Body of pancreas (tissue), 4 donors: Measurements from ENCODE around the gene SGTA. TPM values are rescaled to one million over a fixed set of nuclear protein-coding genes. Genes with fewer than 3 reads are reported as not detected.

ENCODE experiments used
- ATAC-seq: fragments of 150-250 bp; one replicate; pipeline ENCODE4 v1.9.1; 2016
- DNase-seq, 4 donors: peaks; one replicate each; pipeline ENCODE4 v3.0.0-alpha.2; 2019
- H3K27ac ChIP-seq, 4 donors: fragments of 200-600 bp; sonication (generic); 1 replicate in 3 of 4; 2 replicates in 1 of 4; pipeline versions ENCODE4 v1.5.1 to v1.6.1; 2016 to 2019; ENCODE audit warnings: mild to moderate bottlenecking in 1 of 4, mixed read lengths in 1 of 4, moderate library complexity in 1 of 4
- H3K27me3 ChIP-seq, 2 donors: fragments of 200-600 bp; sonication (generic); one replicate each; pipeline ENCODE4 v1.6.0; 2016; ENCODE audit warnings: mild to moderate bottlenecking in 1 of 2
- H3K36me3 ChIP-seq, 2 donors: fragments of 200-600 bp; sonication (generic); replicated peaks in 1 of 2; 2 replicates each; pipeline ENCODE4 v1.5.1; 2016; ENCODE audit warnings: low read depth in 2 of 2; ENCODE audit not compliant: insufficient read depth in 1 of 2
- H3K4me1 ChIP-seq: fragments of 200-600 bp; sonication (generic); one replicate; pipeline ENCODE4 v1.6.0; 2016
- H3K4me3 ChIP-seq, 2 donors: fragments of 200-600 bp; sonication (generic); 1 replicate in 1 of 2; 2 replicates in 1 of 2; pipeline ENCODE4 v1.5.1; 2016 to 2019
- H3K9me3 ChIP-seq, 3 donors: fragments of 200-600 bp; sonication (generic); 1 replicate in 2 of 3; 2 replicates in 1 of 3; pipeline ENCODE4 v1.5.1; 2016
- CTCF ChIP-seq, 7 experiments: fragments of 450-650 bp in 4 of 7; fragments of 200-600 bp in 3 of 7; sonication (generic) in 3 of 7; IDR thresholded peaks; one replicate each; pipeline ENCODE4 v1.5.1; 2016 to 2019; ENCODE audit warnings: antibody characterized with exemption in 7 of 7
- POLR2A ChIP-seq, 3 donors: fragments of 450-650 bp; IDR thresholded peaks; one replicate each; pipeline ENCODE4 v1.6.1; 2016; ENCODE audit warnings: antibody characterized with exemption in 3 of 3, mild to moderate bottlenecking in 2 of 3
- WGBS, 2 donors: methylation state at CpG; one replicate each; pipeline ENCODE4 v1.1.5; 2017; 5-methylcytosine and 5-hydroxymethylcytosine counted together
- intact Hi-C: fragments of 100-400 bp; cut with DNase I; formaldehyde crosslinking; loops from one replicate; pipeline ENCODE4 v1.15.1; 2023
- total RNA-seq, 2 donors: library from RNA; depleted of rRNA; stranded (reverse); fragments of >200 nt; gene quantifications; one replicate each; pipeline ENCODE4 v1.1.0, GENCODE V29; 2016

Gene SGTA
- total RNA-seq, 2 donors from 2014 or later: 24.6 to 41.5 TPM

GRCh38 chr19:2732157-2732725 is 50.8 kb downstream of the SGTA start:
- intact Hi-C loops: no loop called here

GRCh38 chr19:2731181-2731995 is 51.7 kb downstream of the SGTA start:
- no peaks in the 10 kb centered on the region for H3K36me3 ChIP-seq
- intact Hi-C loops: no loop called here
- 87 to 89% methylated on average over 15 to 41 of the region's 41 CpGs for WGBS, 2 donors

More at GRCh38 chr19:2732157-2732725, 50.8 kb downstream of the SGTA start:
- Histone ChIP-seq H3K27ac (no peak overlapping the region), H3K4me3 (no peak overlapping the region), H3K36me3 (no peaks in the 10 kb centered on the region), H3K9me3 (no peaks in the 10 kb centered on the region), H3K27me3 (no peaks in the 10 kb centered on the region), H3K4me1 (no peaks in the 10 kb centered on the region)
- 95% methylated on average over 17 to 33 of the region's 33 CpGs for WGBS, 2 donors
- no peak for TF ChIP-seq CTCF (IDR thresholded peaks at IDR 0.05)
- TF ChIP-seq POLR2A (IDR thresholded peaks at IDR 0.05): no peak
- DNase-seq (no peak), ATAC-seq (no peak)

DNA sequence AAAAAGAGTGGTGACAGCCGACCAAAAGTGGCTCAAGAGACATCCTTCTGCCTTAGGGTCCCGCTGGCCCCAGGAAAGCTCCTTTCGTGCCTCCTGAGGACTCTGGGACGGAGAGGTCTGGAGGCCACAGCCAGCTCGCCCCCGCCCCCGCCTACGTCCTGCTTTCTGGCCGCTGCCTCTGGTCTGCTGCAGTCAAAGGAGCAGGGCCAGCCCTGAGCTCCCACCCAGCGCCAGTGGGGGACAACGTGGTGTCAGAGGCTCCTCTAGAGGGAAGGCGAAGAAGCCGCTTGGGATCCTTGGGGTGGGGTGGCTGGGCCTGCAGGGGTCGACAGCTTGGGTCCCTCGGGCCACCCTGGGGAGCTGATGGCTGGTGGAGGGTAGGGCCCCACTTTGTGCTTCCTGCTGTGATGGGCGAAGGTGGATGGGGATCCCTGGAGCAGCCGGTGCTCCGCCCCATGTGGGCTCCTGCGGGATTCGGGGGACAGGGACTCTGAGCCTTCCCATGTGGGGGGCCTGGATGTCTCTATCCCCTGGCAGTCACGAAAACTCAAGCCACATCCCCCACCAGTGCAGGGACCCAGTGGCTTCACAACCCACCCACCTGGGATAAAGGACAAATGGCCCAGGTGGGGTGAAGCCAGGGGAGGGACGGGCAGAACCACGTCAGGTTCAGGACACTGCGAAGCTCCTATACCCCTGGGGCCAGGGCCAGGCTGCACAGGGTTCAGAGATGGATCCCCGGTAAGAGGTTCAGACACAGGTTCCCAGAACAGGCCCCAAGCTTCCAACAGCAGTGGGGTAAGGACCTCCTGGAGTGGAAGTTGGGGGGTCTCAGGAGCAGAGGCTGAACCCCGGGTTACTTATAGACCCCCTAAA is 52.9 kb downstream of the SGTA start:
- H3K27me3 ChIP-seq: no peaks in the 10 kb centered on the region
- no peaks in the 10 kb centered on the region for H3K36me3 ChIP-seq
- intact Hi-C loops: no loop called here
- no peak for TF ChIP-seq CTCF (IDR thresholded peaks at IDR 0.05)
- no peak for TF ChIP-seq POLR2A (IDR thresholded peaks at IDR 0.05)
- DNase-seq (no peak), ATAC-seq (no peak)
- H3K9me3 ChIP-seq: no peaks in the 10 kb centered on the region
- H3K27ac ChIP-seq: no peak overlapping the region
- no peak overlapping the region for H3K4me3 ChIP-seq
- 86 to 88% methylated on average over 12 to 26 of the region's 26 CpGs for WGBS, 2 donors
- H3K4me1 ChIP-seq: no peaks in the 10 kb centered on the region

More at GRCh38 chr19:2731181-2731995, 51.7 kb downstream of the SGTA start:
- no peaks in the 10 kb centered on the region for H3K9me3 ChIP-seq
- H3K4me3 ChIP-seq: no peak overlapping the region
- H3K27ac ChIP-seq: no peak overlapping the region
- no peaks in the 10 kb centered on the region for H3K27me3 ChIP-seq
- ATAC-seq (no peak), DNase-seq (no peak)
- no peaks in the 10 kb centered on the region for H3K4me1 ChIP-seq
- TF ChIP-seq CTCF (IDR thresholded peaks at IDR 0.05) (no peak), POLR2A (IDR thresholded peaks at IDR 0.05) (no peak)

DNA sequence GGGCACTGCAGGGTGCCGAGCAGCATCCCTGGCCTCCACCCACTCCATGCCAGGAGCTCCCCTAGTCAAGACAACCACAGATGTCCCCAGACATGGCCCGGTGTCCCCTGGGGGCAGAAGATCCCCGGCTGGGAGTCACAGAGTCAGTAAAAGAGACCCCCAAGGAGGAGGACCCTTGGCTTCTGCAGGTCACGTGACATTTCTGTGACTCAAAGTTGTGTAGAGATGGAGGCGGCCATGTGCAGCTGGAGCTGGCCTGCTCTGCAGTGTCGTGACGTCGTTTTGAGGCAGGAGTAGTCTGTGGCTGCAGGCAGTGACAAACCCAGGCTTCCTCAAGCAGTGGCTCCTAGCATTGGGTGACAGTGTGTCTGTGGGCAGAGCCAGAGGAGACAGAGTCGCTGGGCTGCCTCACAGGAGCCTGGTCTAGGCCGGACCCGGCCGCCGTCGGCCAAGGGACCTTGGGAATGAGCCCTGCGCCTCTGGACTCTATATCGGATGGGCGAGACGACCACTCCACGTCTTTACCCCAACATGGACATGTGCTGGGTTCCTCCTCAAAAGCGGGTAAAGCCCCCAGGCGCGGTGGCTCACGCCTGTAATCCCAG is 54.2 kb downstream of the SGTA start:
- no peaks in the 10 kb centered on the region for H3K27me3 ChIP-seq
- no peak overlapping the region for H3K27ac ChIP-seq
- no peaks in the 10 kb centered on the region for H3K36me3 ChIP-seq
- no peak overlapping the region for H3K4me3 ChIP-seq
- H3K9me3 ChIP-seq: no peaks in the 10 kb centered on the region
- intact Hi-C loops: no loop called here
- no peaks in the 10 kb centered on the region for H3K4me1 ChIP-seq
- WGBS, 2 donors: 82 to 85% methylated on average over 15 to 23 of the region's 23 CpGs
- no peak for ATAC-seq
- TF ChIP-seq CTCF (IDR thresholded peaks at IDR 0.05) (no peak), POLR2A (IDR thresholded peaks at IDR 0.05) (no peak)
- no peak for DNase-seq
